CD4-positive, alpha-beta T cell treated with Interleukin-17A for 1 hour (primary cell): Measurements from ENCODE around the gene CTNND2.

Source experiments
- DNase-seq: peaks from one replicate; pipeline ENCODE4 v3.0.0-alpha.2; 2020

The CTNND2 gene

GRCh38 chr5:11904265-11904906 is at the start of gene CTNND2:
Gene CTNND2, minus strand, starts transcription at chr5:11904446. Its CDS starts 593 bp downstream, at chr5:11903853.
- no peak for DNase-seq

GRCh38 chr5:11946317-11946716 is 42.1 kb upstream of the CTNND2 start:
- DNase-seq, result no peak

- DNase-seq, result no peak
Measured at GRCh38 chr5:11941566-11941965, 37.3 kb upstream of the CTNND2 start.

GRCh38 chr5:11931638-11932037 is 27.4 kb upstream of the CTNND2 start:
- DNase-seq, result no peak

GRCh38 chr5:11928909-11929308 is 24.7 kb upstream of the CTNND2 start:
- no peak for DNase-seq

GRCh38 chr5:11925701-11926100 is 21.5 kb upstream of the CTNND2 start:
- DNase-seq, result no peak

- no peak for DNase-seq
Measured at GRCh38 chr5:11922394-11922793, 18.1 kb upstream of the CTNND2 start.

- DNase-seq, result no peak
Measured at GRCh38 chr5:11918463-11919045, 14.3 kb upstream of the CTNND2 start.

- DNase-seq, result no peak
Measured at GRCh38 chr5:11909471-11909870, 5.2 kb upstream of the CTNND2 start.

GRCh38 chr5:11906497-11906896 is 2.3 kb upstream of the CTNND2 start:
- DNase-seq, result no peak

- no peak for DNase-seq
Measured at GRCh38 chr5:11905206-11905605, 960 bp upstream of the CTNND2 start.

- DNase-seq, result no peak
Measured at GRCh38 chr5:11903614-11904264, 507 bp downstream of the CTNND2 start.

GRCh38 chr5:11903121-11903613 is 1.1 kb downstream of the CTNND2 start:
- DNase-seq, result no peak

GRCh38 chr5:11902201-11902619 is 2.0 kb downstream of the CTNND2 start:
- DNase-seq, result no peak

GRCh38 chr5:11898787-11899186 is 5.5 kb downstream of the CTNND2 start:
- DNase-seq, result no peak

GRCh38 chr5:11897781-11898180 is 6.5 kb downstream of the CTNND2 start:
- DNase-seq, result no peak

GRCh38 chr5:11894992-11895391 is 9.3 kb downstream of the CTNND2 start:
- DNase-seq, result no peak

- no peak for DNase-seq
Measured at GRCh38 chr5:11892832-11893231, 11.4 kb downstream of the CTNND2 start.

- DNase-seq, result no peak
Measured at GRCh38 chr5:11890777-11891176, 13.5 kb downstream of the CTNND2 start.

- DNase-seq, result no peak
Measured at GRCh38 chr5:11888221-11888620, 16.0 kb downstream of the CTNND2 start.

GRCh38 chr5:11878814-11879213 is 25.4 kb downstream of the CTNND2 start:
- DNase-seq, result no peak

- no peak for DNase-seq
Measured at GRCh38 chr5:11873587-11873986, 30.7 kb downstream of the CTNND2 start.

GRCh38 chr5:11869203-11869602 is 35.0 kb downstream of the CTNND2 start:
- no peak for DNase-seq

- DNase-seq, result no peak
Measured at GRCh38 chr5:11863911-11864310, 40.3 kb downstream of the CTNND2 start.
